ENCODE data around the gene PRKCH. TPM values are rescaled to one million over a fixed set of nuclear protein-coding genes. Genes with fewer than 3 reads are reported as not detected.

Gene PRKCH
- total and polyA plus RNA-seq, 10 of the 15 experiments (the other 5 are each of a cell fraction or from before 2014, with no cell fraction given): 10.7 to 140 (median 33.2) TPM

GRCh38 chr14:61586544-61587055, 265.2 kb downstream of the PRKCH start:
- Histone ChIP-seq H3K4me1 (ENCODE audit: control insufficient read depth, insufficient read depth, low read length) (peaks cover 4% of the 10 kb centered on the region; the same call in 1 of the 2 replicates), H3K27ac (ENCODE audit: control insufficient read depth, insufficient read depth) (no peak overlapping the region), H3K4me3 (no peak overlapping the region), H4K20me1 (ENCODE audit: control insufficient read depth, insufficient read depth) (no peaks in the 10 kb centered on the region), H2AFZ (ENCODE audit: control insufficient read depth, low read depth, low read length) (peak overlapping the region; percentile 48; the same call in 1 of the 2 replicates), H3K9me3 (replicated peaks; ENCODE audit: control insufficient read depth, insufficient read depth, low read length) (no peaks in the 10 kb centered on the region; the same call in 2 of the 3 replicates), H3K36me3 (ENCODE audit: control insufficient read depth in 2 of 2, insufficient read depth in 2 of 2, low read length in 1 of 2) (no peaks in the 10 kb centered on the region), H3K79me2 (ENCODE audit: control insufficient read depth, insufficient read depth, low read length) (no peaks in the 10 kb centered on the region), H3K27me3 (replicated peaks in 1 of 2; ENCODE audit: control insufficient read depth in 2 of 2, insufficient read depth in 2 of 2, low read length in 1 of 2) (no peaks in the 10 kb centered on the region), H3K9ac (ENCODE audit: control insufficient read depth, insufficient read depth, low read length) (no peak overlapping the region), H3K4me2 (ENCODE audit: control insufficient read depth, insufficient read depth) (no peak overlapping the region)
- no peak for TF ChIP-seq ZNF622 (IDR thresholded peaks at IDR 0.05)
- no peak for TF ChIP-seq TCF7 (IDR thresholded peaks at IDR 0.05; ENCODE audit: borderline replicate concordance)
- TF ChIP-seq POU2F2 (IDR thresholded peaks at IDR 0.05; ENCODE audit: borderline replicate concordance, low read depth, low read length): no peak
- no peak for TF ChIP-seq SRF (IDR thresholded peaks at IDR 0.05; ENCODE audit: low read depth in 2 of 2, low read length in 2 of 2)
- no peak for TF ChIP-seq CREM (IDR thresholded peaks at IDR 0.05; ENCODE audit: low read depth)
- TF ChIP-seq JUNB (IDR thresholded peaks at IDR 0.05): no peak
- no peak for TF ChIP-seq RUNX3 (IDR thresholded peaks at IDR 0.05; ENCODE audit: low read length)
- no peak for TF ChIP-seq BCL3 (IDR thresholded peaks at IDR 0.05; ENCODE audit: borderline replicate concordance, insufficient read depth, low read depth, low read length, poor library complexity, severe bottlenecking)
- TF ChIP-seq SPI1 (IDR thresholded peaks at IDR 0.05; ENCODE audit: borderline replicate concordance, insufficient read depth, low read depth, low read length): no peak
- no peak for TF ChIP-seq RCOR1 (conservative IDR thresholded peaks at IDR 0.05; ENCODE audit: low read depth, low read length)
- no peak for TF ChIP-seq LARP7 (IDR thresholded peaks at IDR 0.05)
- no peak for TF ChIP-seq EED (IDR thresholded peaks at IDR 0.05; ENCODE audit: low read depth)
- TF ChIP-seq, protein P1, sequence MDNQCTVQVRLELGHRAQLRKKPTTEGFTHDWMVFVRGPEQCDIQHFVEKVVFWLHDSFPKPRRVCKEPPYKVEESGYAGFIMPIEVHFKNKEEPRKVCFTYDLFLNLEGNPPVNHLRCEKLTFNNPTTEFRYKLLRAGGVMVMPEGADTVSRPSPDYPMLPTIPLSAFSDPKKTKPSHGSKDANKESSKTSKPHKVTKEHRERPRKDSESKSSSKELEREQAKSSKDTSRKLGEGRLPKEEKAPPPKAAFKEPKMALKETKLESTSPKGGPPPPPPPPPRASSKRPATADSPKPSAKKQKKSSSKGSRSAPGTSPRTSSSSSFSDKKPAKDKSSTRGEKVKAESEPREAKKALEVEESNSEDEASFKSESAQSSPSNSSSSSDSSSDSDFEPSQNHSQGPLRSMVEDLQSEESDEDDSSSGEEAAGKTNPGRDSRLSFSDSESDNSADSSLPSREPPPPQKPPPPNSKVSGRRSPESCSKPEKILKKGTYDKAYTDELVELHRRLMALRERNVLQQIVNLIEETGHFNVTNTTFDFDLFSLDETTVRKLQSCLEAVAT (IDR thresholded peaks at IDR 0.05): no peak
- TF ChIP-seq POLR2AphosphoS5 (IDR thresholded peaks at IDR 0.05; ENCODE audit: low read length): no peak
- TF ChIP-seq NFYA (IDR thresholded peaks at IDR 0.05; ENCODE audit: borderline replicate concordance, low read depth, low read length): no peak
- no peak for TF ChIP-seq PAX5 (IDR thresholded peaks at IDR 0.05; ENCODE audit: borderline replicate concordance, low read depth, low read length)
- TF ChIP-seq POLR2A (IDR thresholded peaks at IDR 0.05; ENCODE audit: low read depth, low read length): no peak
- TF ChIP-seq REST (IDR thresholded peaks at IDR 0.05; ENCODE audit: low read depth, low read length): no peak
- TF ChIP-seq BHLHE40 (IDR thresholded peaks at IDR 0.05; ENCODE audit: borderline replicate concordance in 1 of 2, low read depth in 2 of 2, low read length in 1 of 2): no peak
- TF ChIP-seq ZSCAN29 (IDR thresholded peaks at IDR 0.05): no peak
- DNase-seq (ENCODE audit: low read depth, low spot score): no peak
- POLR2A ChIA-PET: interaction anchor here (1.5 kb wide), 1 partner anchor 14 kb away, joined by 4 read pairs; no protein-coding TSS in a partner anchor
- no peak for ATAC-seq
- WGBS (ENCODE audit: insufficient coverage, insufficient replicate concordance, low lambda C conversion rate, missing lambda C conversion rate): 54% methylated on average over 4 of the region's 4 CpGs
- in situ Hi-C loops (cut with MboI): no loop called here
- intact Hi-C loops (cut with micrococcal nuclease; ENCODE audit: unreplicated experiment): no loop called here
- RAD21 ChIA-PET (ENCODE audit: unreplicated experiment): interaction anchor here (1.0 kb wide), 1 partner anchor 83 kb away, joined by 3 read pairs; no protein-coding TSS in a partner anchor
- FAIRE-seq: no peak
- CTCF ChIA-PET: interaction anchor here (1.0 to 1.2 kb wide), 2 partner anchors 9 to 30 kb away, joined by 3 read pairs; no protein-coding TSS in a partner anchor
- SMC1A ChIA-PET (ENCODE audit: uncharacterized antibody, unreplicated experiment): interaction anchor here (0.9 to 1.7 kb wide), 7 partner anchors 9 to 253 kb away, joined by 3 to 8 read pairs (median 4); no protein-coding TSS in a partner anchor
- BruUV-seq (replicated peaks): no TSS peak

Data from GM12878 (cell line).